ENCODE measurements around the gene KCNC3. TPM values are rescaled to one million over a fixed set of nuclear protein-coding genes. Genes with fewer than 3 reads are reported as not detected.

Gene KCNC3
- total and polyA plus RNA-seq, 2 experiments from 2014 or later, result 0.40 to 1.6 TPM

DNA sequence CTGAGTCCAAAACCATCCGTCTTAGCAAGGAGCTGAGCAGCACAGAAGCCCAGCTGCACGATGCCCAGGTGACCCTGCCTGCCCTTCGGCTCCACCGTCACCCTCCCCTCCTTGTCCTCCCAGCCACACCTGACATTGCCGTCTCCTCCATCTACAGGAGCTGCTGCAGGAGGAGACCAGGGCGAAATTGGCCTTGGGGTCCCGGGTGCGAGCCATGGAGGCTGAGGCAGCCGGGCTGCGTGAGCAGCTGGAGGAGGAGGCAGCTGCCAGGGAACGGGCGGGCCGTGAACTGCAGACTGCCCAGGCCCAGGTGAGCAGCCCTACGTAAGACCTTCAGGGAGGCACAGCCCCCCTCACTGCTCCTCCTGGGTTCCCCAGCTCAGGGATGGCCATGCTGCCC is 49.1 kb downstream of the KCNC3 start:
- no peak overlapping the region for H3K4me2 ChIP-seq
- no peak for DNase-seq (ENCODE audit: low spot score)
- no peaks in the 10 kb centered on the region for H3K27me3 ChIP-seq
- H3K36me3 ChIP-seq (replicated peaks; ENCODE audit: insufficient read depth, low read depth), result no peaks in the 10 kb centered on the region
- H3K27ac ChIP-seq, result no peak overlapping the region
- no peaks in the 10 kb centered on the region for H3K9me3 ChIP-seq (ENCODE audit: low read depth)
- TF ChIP-seq EZH2 (IDR thresholded peaks at IDR 0.05; ENCODE audit: borderline replicate concordance), result no peak
- no peak for TF ChIP-seq EZH2phosphoT487 (IDR thresholded peaks at IDR 0.05; ENCODE audit: low read depth, severe bottlenecking, unreplicated experiment)
- TF ChIP-seq, protein P1, sequence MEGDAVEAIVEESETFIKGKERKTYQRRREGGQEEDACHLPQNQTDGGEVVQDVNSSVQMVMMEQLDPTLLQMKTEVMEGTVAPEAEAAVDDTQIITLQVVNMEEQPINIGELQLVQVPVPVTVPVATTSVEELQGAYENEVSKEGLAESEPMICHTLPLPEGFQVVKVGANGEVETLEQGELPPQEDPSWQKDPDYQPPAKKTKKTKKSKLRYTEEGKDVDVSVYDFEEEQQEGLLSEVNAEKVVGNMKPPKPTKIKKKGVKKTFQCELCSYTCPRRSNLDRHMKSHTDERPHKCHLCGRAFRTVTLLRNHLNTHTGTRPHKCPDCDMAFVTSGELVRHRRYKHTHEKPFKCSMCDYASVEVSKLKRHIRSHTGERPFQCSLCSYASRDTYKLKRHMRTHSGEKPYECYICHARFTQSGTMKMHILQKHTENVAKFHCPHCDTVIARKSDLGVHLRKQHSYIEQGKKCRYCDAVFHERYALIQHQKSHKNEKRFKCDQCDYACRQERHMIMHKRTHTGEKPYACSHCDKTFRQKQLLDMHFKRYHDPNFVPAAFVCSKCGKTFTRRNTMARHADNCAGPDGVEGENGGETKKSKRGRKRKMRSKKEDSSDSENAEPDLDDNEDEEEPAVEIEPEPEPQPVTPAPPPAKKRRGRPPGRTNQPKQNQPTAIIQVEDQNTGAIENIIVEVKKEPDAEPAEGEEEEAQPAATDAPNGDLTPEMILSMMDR (IDR thresholded peaks at IDR 0.05; ENCODE audit: poor library complexity), result no peak
- H4K20me1 ChIP-seq (ENCODE audit: insufficient read depth, poor library complexity, severe bottlenecking), result no peaks in the 10 kb centered on the region
- no peaks in the 10 kb centered on the region for H3K4me1 ChIP-seq (ENCODE audit: insufficient read depth)
- no peaks in the 10 kb centered on the region for H3K79me2 ChIP-seq
- H2AFZ ChIP-seq, result no peak overlapping the region
- 92% methylated on average over 14 of the region's 14 CpGs for WGBS (ENCODE audit: low lambda C conversion rate, missing lambda C conversion rate)
- no peak overlapping the region for H3K4me3 ChIP-seq
- no peaks in the 10 kb centered on the region for H3K9me2 ChIP-seq (replicated peaks; ENCODE audit: insufficient read depth)

DNA sequence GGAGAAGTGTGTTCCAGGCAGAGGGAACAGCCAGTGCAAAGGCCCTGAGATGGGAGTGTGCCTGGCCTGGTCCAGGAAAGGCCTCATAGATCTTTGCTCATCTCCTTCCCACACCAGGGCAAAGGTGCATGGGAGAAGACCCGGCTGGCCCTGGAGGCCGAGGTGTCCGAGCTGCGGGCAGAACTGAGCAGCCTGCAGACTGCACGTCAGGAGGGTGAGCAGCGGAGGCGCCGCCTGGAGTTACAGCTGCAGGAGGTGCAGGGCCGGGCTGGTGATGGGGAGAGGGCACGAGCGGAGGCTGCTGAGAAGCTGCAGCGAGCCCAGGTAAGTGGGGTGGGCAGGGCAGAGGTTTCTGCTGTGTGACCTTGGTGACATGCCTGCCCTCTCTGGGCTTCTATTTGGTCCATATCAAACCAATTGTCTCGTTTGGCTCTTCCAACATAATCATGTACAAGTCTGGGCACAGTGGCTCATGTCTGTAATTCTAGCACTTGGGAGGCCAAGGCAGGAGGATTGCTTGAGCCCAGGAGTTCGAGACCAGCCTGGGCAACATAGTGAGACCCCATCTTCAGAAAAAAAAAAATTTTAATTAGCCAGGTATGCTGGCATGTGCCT is 51.1 kb downstream of the KCNC3 start:
- no peak overlapping the region for H3K27ac ChIP-seq
- no peaks in the 10 kb centered on the region for H3K9me3 ChIP-seq (ENCODE audit: low read depth)
- no peaks in the 10 kb centered on the region for H3K9me2 ChIP-seq (replicated peaks; ENCODE audit: insufficient read depth)
- H3K79me2 ChIP-seq, result no peaks in the 10 kb centered on the region
- no peak overlapping the region for H3K4me2 ChIP-seq
- H3K4me1 ChIP-seq (ENCODE audit: insufficient read depth), result no peaks in the 10 kb centered on the region
- H3K27me3 ChIP-seq, result no peaks in the 10 kb centered on the region
- H4K20me1 ChIP-seq (ENCODE audit: insufficient read depth, poor library complexity, severe bottlenecking), result no peaks in the 10 kb centered on the region
- DNase-seq (ENCODE audit: low spot score), result no peak
- no peak overlapping the region for H3K4me3 ChIP-seq
- TF ChIP-seq, protein P1 (IDR thresholded peaks at IDR 0.05; ENCODE audit: poor library complexity), result no peak
- TF ChIP-seq EZH2 (IDR thresholded peaks at IDR 0.05; ENCODE audit: borderline replicate concordance) (no peak), EZH2phosphoT487 (IDR thresholded peaks at IDR 0.05; ENCODE audit: low read depth, severe bottlenecking, unreplicated experiment) (no peak)
- no peak overlapping the region for H2AFZ ChIP-seq
- 93% methylated on average over 14 of the region's 14 CpGs for WGBS (ENCODE audit: low lambda C conversion rate, missing lambda C conversion rate)
- no peaks in the 10 kb centered on the region for H3K36me3 ChIP-seq (replicated peaks; ENCODE audit: insufficient read depth, low read depth)

GRCh38 chr19:50276370-50277063 is 52.7 kb downstream of the KCNC3 start:
- Histone ChIP-seq H3K4me2 (no peak overlapping the region), H3K9me2 (replicated peaks; ENCODE audit: insufficient read depth) (no peaks in the 10 kb centered on the region), H3K36me3 (replicated peaks; ENCODE audit: insufficient read depth, low read depth) (no peaks in the 10 kb centered on the region), H3K27me3 (no peaks in the 10 kb centered on the region), H3K4me3 (no peak overlapping the region), H2AFZ (no peak overlapping the region), H4K20me1 (ENCODE audit: insufficient read depth, poor library complexity, severe bottlenecking) (no peaks in the 10 kb centered on the region), H3K79me2 (no peaks in the 10 kb centered on the region), H3K9me3 (ENCODE audit: low read depth) (no peaks in the 10 kb centered on the region), H3K27ac (no peak overlapping the region), H3K4me1 (ENCODE audit: insufficient read depth) (no peaks in the 10 kb centered on the region)
- no peak for DNase-seq (ENCODE audit: low spot score)
- no peak for TF ChIP-seq EZH2 (IDR thresholded peaks at IDR 0.05; ENCODE audit: borderline replicate concordance)
- TF ChIP-seq, protein P1 (IDR thresholded peaks at IDR 0.05; ENCODE audit: poor library complexity), result no peak
- TF ChIP-seq EZH2phosphoT487 (IDR thresholded peaks at IDR 0.05; ENCODE audit: low read depth, severe bottlenecking, unreplicated experiment), result no peak
- WGBS (ENCODE audit: low lambda C conversion rate, missing lambda C conversion rate), result 91% methylated on average over 9 of the region's 15 CpGs
